NK-92 treated with Interleukin-12 subunit alpha and Interleukin-12 subunit beta, amount 100 ng/mL, for 24 hours (cell line): Measurements from ENCODE around the gene ACSS1.
A peak's percentile ranks its signal among the peaks of the same experiment; 100 is the strongest.

ENCODE experiments used
- DNase-seq: peaks from one replicate; lab custom pipeline; 2025; lab: John Stamatoyannopoulos, UW

Gene ACSS1

GRCh38 chr20:24993337-24994185 is 64.4 kb downstream of the ACSS1 start:
- no peak for DNase-seq

- peak; percentile 93 for DNase-seq
Measured at GRCh38 chr20:24992487-24993205, 65.3 kb downstream of the ACSS1 start, which contains the start of gene APMAP. Gene APMAP (minus strand): TSS chr20:24992751. CDS start chr20:24992688, 63 bp downstream.

GRCh38 chr20:24991897-24992486 is 65.9 kb downstream of the ACSS1 start:
- DNase-seq, result peak; percentile 57

GRCh38 chr20:24990810-24991252 is 67.1 kb downstream of the ACSS1 start:
- no peak for DNase-seq

- peak; percentile 20 for DNase-seq
Measured at GRCh38 chr20:24989162-24989561, 68.8 kb downstream of the ACSS1 start.

- DNase-seq, result no peak
Measured at GRCh38 chr20:24987873-24988835, 69.8 kb downstream of the ACSS1 start.

GRCh38 chr20:24987244-24987643 is 70.7 kb downstream of the ACSS1 start:
- peak; percentile 32 for DNase-seq

GRCh38 chr20:24986436-24987015 is 71.4 kb downstream of the ACSS1 start:
- no peak for DNase-seq

GRCh38 chr20:24985802-24986201 is 72.1 kb downstream of the ACSS1 start:
- DNase-seq, result no peak

- no peak for DNase-seq
Measured at GRCh38 chr20:24984961-24985640, 72.8 kb downstream of the ACSS1 start.

GRCh38 chr20:24983896-24984295 is 74.0 kb downstream of the ACSS1 start:
- no peak for DNase-seq

- DNase-seq, result peak; percentile 19
Measured at GRCh38 chr20:24981790-24982189, 76.1 kb downstream of the ACSS1 start.

GRCh38 chr20:24981282-24981681 is 76.7 kb downstream of the ACSS1 start:
- no peak for DNase-seq

- no peak for DNase-seq
Measured at GRCh38 chr20:24980291-24981053, 77.5 kb downstream of the ACSS1 start.

- DNase-seq, result no peak
Measured at GRCh38 chr20:24979036-24979960, 78.6 kb downstream of the ACSS1 start.

- DNase-seq, result no peak
Measured at GRCh38 chr20:24978513-24978912, 79.4 kb downstream of the ACSS1 start.

- no peak for DNase-seq
Measured at GRCh38 chr20:24977797-24978196, 80.1 kb downstream of the ACSS1 start.

- no peak for DNase-seq
Measured at GRCh38 chr20:24977336-24977735, 80.6 kb downstream of the ACSS1 start.

GRCh38 chr20:24972341-24972740 is 85.6 kb downstream of the ACSS1 start:
- no peak for DNase-seq
